GM12878 (cell line): ENCODE measurements around the gene PRG2. TPM values are rescaled to one million over a fixed set of nuclear protein-coding genes. Genes with fewer than 3 reads are reported as not detected.

Experiments used
- ATAC-seq: fragments of 200-7000 bp; cut with Tn5 transposase; 3 replicates; pipeline ENCODE4 v1.9.1; 2020; ENCODE audit warnings: mild to moderate bottlenecking, moderate library complexity
- BruUV-seq: library from RNA; stranded (reverse); fragments of 400-500 nt; replicated peaks from 2 replicates; lab custom pipeline; 2021; lab: Mats Ljungman, UMichigan
- CTCF ChIA-PET: fragments of 300-600 bp; sonication (Branson Sonifier 250); formaldehyde crosslinking; extraction: SDS; loops from one replicate; lab custom pipeline; 2021; ENCODE audit warnings: inconsistent platforms; lab: Yijun Ruan, JAX
- POLR2A ChIA-PET: fragments of 350-600 bp; formaldehyde crosslinking; extraction: SDS; loops from one replicate; lab custom pipeline; 2021; ENCODE audit warnings: inconsistent platforms; lab: Charles Lee
- RAD21 ChIA-PET: fragments of 300-600 bp; sonication (Branson Sonifier 250); formaldehyde crosslinking; loops from one replicate; lab custom pipeline; 2023; ENCODE audit warnings: antibody characterized with exemption; ENCODE audit not compliant: unreplicated experiment; lab: Charles Lee
- SMC1A ChIA-PET: fragments of 300-600 bp; sonication (Branson Sonifier 250); formaldehyde crosslinking; loops from one replicate; lab custom pipeline; 2023; ENCODE audit not compliant: unreplicated experiment, uncharacterized antibody; lab: Charles Lee
- DNase-seq: peaks from one replicate; pipeline ENCODE4 v3.0.0-alpha.2; 2011; ENCODE audit warnings: low read depth, low spot score
- FAIRE-seq: peaks from 3 replicates; lab custom pipeline; 2011; peaks lifted over from hg19 to GRCh38; lab: Jason Lieb, UNC
- H2AFZ ChIP-seq: 2 replicates; pipeline ENCODE4 v1.6.0; 2011; ENCODE audit warnings: low read depth, low read length, control low read depth; ENCODE audit not compliant: control insufficient read depth
- H3K27ac ChIP-seq: 2 replicates; pipeline ENCODE4 v1.5.1; 2011; ENCODE audit warnings: control low read depth; ENCODE audit not compliant: control insufficient read depth, insufficient read depth
- H3K27me3 ChIP-seq, 2 experiments: replicated peaks in 1 of 2; 2 replicates each; pipeline versions ENCODE4 v1.6.0 to v1.6.1; 2011; ENCODE audit warnings: low read length in 1 of 2; ENCODE audit not compliant: control insufficient read depth in 2 of 2, insufficient read depth in 2 of 2
- H3K36me3 ChIP-seq, 2 experiments: 2 replicates each; pipeline ENCODE4 v1.5.1; 2011; ENCODE audit warnings: low read length in 1 of 2; ENCODE audit not compliant: control insufficient read depth in 2 of 2, insufficient read depth in 2 of 2
- H3K4me1 ChIP-seq: 2 replicates; pipeline ENCODE4 v1.6.1; 2011; ENCODE audit warnings: mild to moderate bottlenecking, low read length, moderate library complexity, mixed read lengths; ENCODE audit not compliant: control insufficient read depth, insufficient read depth
- H3K4me2 ChIP-seq: 2 replicates; pipeline ENCODE4 v1.6.0; 2011; ENCODE audit warnings: control low read depth; ENCODE audit not compliant: control insufficient read depth, insufficient read depth
- H3K4me3 ChIP-seq: fragments of 200-600 bp; sonication (generic); 2 replicates; pipeline ENCODE4 v1.5.1; 2016
- H3K79me2 ChIP-seq: 2 replicates; pipeline ENCODE4 v1.6.0; 2011; ENCODE audit warnings: low read length; ENCODE audit not compliant: control insufficient read depth, insufficient read depth
- H3K9ac ChIP-seq: 2 replicates; pipeline ENCODE4 v1.8.0; 2011; ENCODE audit warnings: low read length, control low read depth, mixed read lengths; ENCODE audit not compliant: control insufficient read depth, insufficient read depth
- H3K9me3 ChIP-seq: replicated peaks from 3 replicates; pipeline ENCODE4 v1.5.1; 2011; ENCODE audit warnings: mild to moderate bottlenecking, low read length; ENCODE audit not compliant: control insufficient read depth, insufficient read depth
- H4K20me1 ChIP-seq: 2 replicates; pipeline ENCODE4 v1.6.0; 2011; ENCODE audit not compliant: control insufficient read depth, insufficient read depth
- CEBPB ChIP-seq, 2 experiments: fragments of 150-350 bp in 1 of 2; IDR thresholded peaks; 2 replicates each; pipeline ENCODE4 v1.6.1; 2012 to 2014; ENCODE audit warnings: low read depth in 2 of 2, low read length in 2 of 2, borderline replicate concordance in 1 of 2, inconsistent platforms in 1 of 2
- CREM ChIP-seq: IDR thresholded peaks from 2 replicates; pipeline ENCODE4 v1.6.1; 2014; ENCODE audit warnings: antibody characterized with exemption, low read depth
- EGR1 ChIP-seq, 2 experiments: IDR thresholded peaks; 1 replicate in 1 of 2; 2 replicates in 1 of 2; pipeline ENCODE4 v1.6.1; 2011 to 2012; ENCODE audit warnings: low read depth in 2 of 2, low read length in 2 of 2, borderline replicate concordance in 1 of 2, mild to moderate bottlenecking in 1 of 2, moderate library complexity in 1 of 2
- EZH2 ChIP-seq: IDR thresholded peaks from 2 replicates; pipeline ENCODE4 v1.6.1; 2012; ENCODE audit warnings: low read depth, mild to moderate bottlenecking, control low read depth, inconsistent platforms, low read length, borderline replicate concordance; ENCODE audit not compliant: control insufficient read depth
- HDAC6 ChIP-seq: fragments of 200-600 bp; sonication (generic); IDR thresholded peaks from one replicate; pipeline ENCODE4 v1.8.0; 2017; ENCODE audit warnings: antibody characterized with exemption; ENCODE audit not compliant: unreplicated experiment
- MEF2B ChIP-seq: fragments of 450-650 bp; IDR thresholded peaks from 2 replicates; pipeline ENCODE4 v1.6.1; 2018; ENCODE audit warnings: mild to moderate bottlenecking, moderate library complexity; ENCODE audit not compliant: partially characterized antibody, poor library complexity, severe bottlenecking
- NFXL1 ChIP-seq: fragments of 450-650 bp; IDR thresholded peaks from 2 replicates; pipeline ENCODE4 v1.6.1; 2017; ENCODE audit warnings: antibody characterized with exemption, mild to moderate bottlenecking, borderline replicate concordance
- PAX8 ChIP-seq: fragments of 450-650 bp; IDR thresholded peaks from 2 replicates; pipeline ENCODE4 v1.6.1; 2017; ENCODE audit warnings: mild to moderate bottlenecking, moderate library complexity
- SMAD1 ChIP-seq: fragments of 450-650 bp; IDR thresholded peaks from 2 replicates; pipeline ENCODE4 v1.6.1; 2018; ENCODE audit warnings: mild to moderate bottlenecking, low read depth; ENCODE audit not compliant: partially characterized antibody
- SMC3 ChIP-seq: IDR thresholded peaks from 2 replicates; pipeline ENCODE4 v1.6.1; 2011; ENCODE audit warnings: low read length, improper control_type of control experiment, borderline replicate concordance
- SRF ChIP-seq, 2 experiments: IDR thresholded peaks; 2 replicates each; pipeline ENCODE4 v1.6.1; 2011; ENCODE audit warnings: low read depth in 2 of 2, low read length in 2 of 2, mild to moderate bottlenecking in 1 of 2, moderate library complexity in 1 of 2
- TCF7 ChIP-seq: IDR thresholded peaks from 2 replicates; pipeline ENCODE4 v1.6.1; 2014; ENCODE audit warnings: antibody characterized with exemption, borderline replicate concordance
- ZNF207 ChIP-seq: fragments of 450-650 bp; IDR thresholded peaks from 2 replicates; pipeline ENCODE4 v1.6.1; 2014; ENCODE audit warnings: antibody characterized with exemption, mild to moderate bottlenecking, borderline replicate concordance
- ZZZ3 ChIP-seq: IDR thresholded peaks from 2 replicates; pipeline ENCODE4 v1.6.1; 2011; ENCODE audit warnings: low read depth; ENCODE audit not compliant: control insufficient read depth, insufficient read length
- whole genome bisulfite sequencing: methylation state at CpG from one replicate; pipeline ENCODE4 v1.1.6; 2016; ENCODE audit warnings: low lambda C conversion rate; ENCODE audit not compliant: insufficient replicate concordance, insufficient coverage; ENCODE audit errors: missing lambda C conversion rate; 5-methylcytosine and 5-hydroxymethylcytosine counted together
- in situ Hi-C: fragments of 300-500 bp; cut with MboI; formaldehyde crosslinking; loops from 9 replicates; pipeline ENCODE4 v1.14.3; 2018; ENCODE audit warnings: mixed read lengths
- intact Hi-C: fragments of 100-400 bp; cut with micrococcal nuclease; formaldehyde crosslinking; loops from one replicate; pipeline ENCODE4 v1.14.2; 2022; ENCODE audit not compliant: unreplicated experiment
- polyA plus RNA-seq, 11 experiments: library from polyadenylated mRNA; depleted of rRNA in 4 of 11; unstranded in 6 of 11; stranded (reverse) in 5 of 11; fragments of >200 nt; fragmentation: Nextera tagmentation in 4 of 11; fragmentation: Illumina TruSeq in 1 of 11; extraction: Ambion mirVana in 4 of 11; extraction: Trizol in 1 of 11; gene quantifications; 1 replicate in 1 of 11; 2 replicates in 10 of 11; pipeline versions ENCODE4 v1.2.1 to v1.2.3, GENCODE V29; 2011 to 2016; ENCODE audit warnings: inconsistent platforms in 2 of 11, missing spikeins in 2 of 11, low read depth in 1 of 11
- total RNA-seq, 4 experiments: library from RNA; depleted of rRNA in 3 of 4; stranded (reverse); fragments of >200 nt in 3 of 4; fragmentation: Illumina TruSeq in 1 of 4; extraction: Trizol in 1 of 4; gene quantifications; 2 replicates each; pipeline versions ENCODE4 v1.2.1 to v1.2.3, GENCODE V29; 2013 to 2021
- TF ChIP-seq, protein P1 (sequence below): fragments of 450-650 bp; IDR thresholded peaks from 2 replicates; pipeline ENCODE4 v1.6.1; 2018; ENCODE audit warnings: mild to moderate bottlenecking, low read depth, moderate library complexity; ENCODE audit not compliant: partially characterized antibody
- TF ChIP-seq, protein P2 (sequence below): IDR thresholded peaks from 2 replicates; pipeline ENCODE4 v1.6.1; 2012; ENCODE audit warnings: low read length, inconsistent platforms

The PRG2 gene
- total and polyA plus RNA-seq, 10 of the 15 experiments (the other 5 are each of a cell fraction or from before 2014, with no cell fraction given) = 0.10 to 1.7 (median 0.56) TPM; not detected in 2

DNA sequence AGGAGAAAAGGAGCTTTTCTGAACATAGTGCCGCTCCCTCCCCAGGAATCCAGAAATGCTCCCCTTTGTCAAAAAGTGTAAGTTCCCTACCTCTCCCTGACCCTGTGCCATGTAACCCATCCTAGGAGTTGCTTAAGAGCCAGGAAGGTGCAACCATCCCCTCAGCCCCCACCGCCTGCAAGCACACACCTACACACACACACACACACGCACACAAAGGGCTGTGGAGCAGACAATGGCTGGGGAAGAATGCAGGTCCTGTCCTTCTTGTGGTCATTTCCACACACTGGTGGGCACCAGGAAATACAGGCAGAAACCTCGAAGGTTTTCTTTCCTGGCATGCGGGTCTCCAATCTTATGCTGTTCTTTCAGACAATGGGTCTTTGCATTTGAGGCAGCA is 51.1 kb downstream of the PRG2 start:
- H3K79me2 ChIP-seq = peaks cover 18% of the 10 kb centered on the region
- CTCF ChIA-PET = interaction anchor here (1.3 to 2.3 kb wide), 3 partner anchors 13 to 154 kb away, joined by 3 to 8 read pairs (median 5); partner anchors contain the start of gene TNKS1BP1
- H3K4me2 ChIP-seq = no peak overlapping the region
- POLR2A ChIA-PET = no interaction called here
- no peak overlapping the region for H3K9ac ChIP-seq
- in situ Hi-C loops (loop anchor here (25.0 kb wide), 2 partner anchors 1173 to 1248 kb away; partner anchors contain the start of genes LPXN, OR5B21 and ZFP91), intact Hi-C loops (no loop called here)
- BruUV-seq = no TSS peak
- no peak overlapping the region for H3K4me3 ChIP-seq
- SMC1A ChIA-PET = interaction anchor here (1.0 kb wide), 1 partner anchor 163 kb away, joined by 3 read pairs; no protein-coding TSS in a partner anchor
- no peaks in the 10 kb centered on the region for H4K20me1 ChIP-seq
- peaks cover 10% of the 10 kb centered on the region for H3K4me1 ChIP-seq
- no peak overlapping the region for H3K27ac ChIP-seq
- H2AFZ ChIP-seq = no peak overlapping the region
- RAD21 ChIA-PET = no interaction called here
- no peak for FAIRE-seq
- no peaks in the 10 kb centered on the region; a peak in 1 of 4 replicates for H3K36me3 ChIP-seq
- no peak for ATAC-seq
- DNase-seq = no peak
- no peaks in the 10 kb centered on the region for H3K9me3 ChIP-seq
- WGBS = 49% methylated on average over 5 of the region's 5 CpGs
- no peaks in the 10 kb centered on the region; a peak in 1 of 4 replicates for H3K27me3 ChIP-seq
- TF ChIP-seq EGR1 (IDR thresholded peaks at IDR 0.05; ENCODE audit: borderline replicate concordance in 1 of 2, low read depth in 2 of 2, low read length in 2 of 2) = no peak
- TF ChIP-seq HDAC6 = no peak
- TF ChIP-seq, protein P1, sequence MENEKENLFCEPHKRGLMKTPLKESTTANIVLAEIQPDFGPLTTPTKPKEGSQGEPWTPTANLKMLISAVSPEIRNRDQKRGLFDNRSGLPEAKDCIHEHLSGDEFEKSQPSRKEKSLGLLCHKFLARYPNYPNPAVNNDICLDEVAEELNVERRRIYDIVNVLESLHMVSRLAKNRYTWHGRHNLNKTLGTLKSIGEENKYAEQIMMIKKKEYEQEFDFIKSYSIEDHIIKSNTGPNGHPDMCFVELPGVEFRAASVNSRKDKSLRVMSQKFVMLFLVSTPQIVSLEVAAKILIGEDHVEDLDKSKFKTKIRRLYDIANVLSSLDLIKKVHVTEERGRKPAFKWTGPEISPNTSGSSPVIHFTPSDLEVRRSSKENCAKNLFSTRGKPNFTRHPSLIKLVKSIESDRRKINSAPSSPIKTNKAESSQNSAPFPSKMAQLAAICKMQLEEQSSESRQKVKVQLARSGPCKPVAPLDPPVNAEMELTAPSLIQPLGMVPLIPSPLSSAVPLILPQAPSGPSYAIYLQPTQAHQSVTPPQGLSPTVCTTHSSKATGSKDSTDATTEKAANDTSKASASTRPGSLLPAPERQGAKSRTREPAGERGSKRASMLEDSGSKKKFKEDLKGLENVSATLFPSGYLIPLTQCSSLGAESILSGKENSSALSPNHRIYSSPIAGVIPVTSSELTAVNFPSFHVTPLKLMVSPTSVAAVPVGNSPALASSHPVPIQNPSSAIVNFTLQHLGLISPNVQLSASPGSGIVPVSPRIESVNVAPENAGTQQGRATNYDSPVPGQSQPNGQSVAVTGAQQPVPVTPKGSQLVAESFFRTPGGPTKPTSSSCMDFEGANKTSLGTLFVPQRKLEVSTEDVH = no peak
- TF ChIP-seq MEF2B = no peak
- TF ChIP-seq, protein P2, sequence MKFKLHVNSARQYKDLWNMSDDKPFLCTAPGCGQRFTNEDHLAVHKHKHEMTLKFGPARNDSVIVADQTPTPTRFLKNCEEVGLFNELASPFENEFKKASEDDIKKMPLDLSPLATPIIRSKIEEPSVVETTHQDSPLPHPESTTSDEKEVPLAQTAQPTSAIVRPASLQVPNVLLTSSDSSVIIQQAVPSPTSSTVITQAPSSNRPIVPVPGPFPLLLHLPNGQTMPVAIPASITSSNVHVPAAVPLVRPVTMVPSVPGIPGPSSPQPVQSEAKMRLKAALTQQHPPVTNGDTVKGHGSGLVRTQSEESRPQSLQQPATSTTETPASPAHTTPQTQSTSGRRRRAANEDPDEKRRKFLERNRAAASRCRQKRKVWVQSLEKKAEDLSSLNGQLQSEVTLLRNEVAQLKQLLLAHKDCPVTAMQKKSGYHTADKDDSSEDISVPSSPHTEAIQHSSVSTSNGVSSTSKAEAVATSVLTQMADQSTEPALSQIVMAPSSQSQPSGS = no peak
- TF ChIP-seq EZH2 = no peak
- TF ChIP-seq CEBPB (IDR thresholded peaks at IDR 0.05; ENCODE audit: borderline replicate concordance in 1 of 2, low read depth in 2 of 2, low read length in 2 of 2) = no peak
- no peak for TF ChIP-seq CREM
- TF ChIP-seq ZNF207 = no peak
- no peak for TF ChIP-seq SMAD1
- no peak for TF ChIP-seq ZZZ3
- TF ChIP-seq NFXL1 = no peak
- no peak for TF ChIP-seq SMC3
- TF ChIP-seq SRF (IDR thresholded peaks at IDR 0.05; ENCODE audit: low read depth in 2 of 2, low read length in 2 of 2) = no peak
- TF ChIP-seq PAX8 = no peak
- no peak for TF ChIP-seq TCF7
